Glutamatergic neuron (in vitro differentiated cells): ENCODE data around the gene PIP4K2B. TPM values are rescaled to one million over a fixed set of nuclear protein-coding genes. Genes with fewer than 3 reads are reported as not detected.

Experiments
- DNase-seq: peaks from one replicate; pipeline ENCODE4 v3.0.0; 2022
- H3K27ac Mint-ChIP-seq: one replicate; pipeline ENCODE4 v1.8.0; 2020; ENCODE audit warnings: mild to moderate bottlenecking, mixed read lengths, inconsistent platforms; ENCODE audit not compliant: unreplicated experiment
- H3K27me3 Mint-ChIP-seq: one replicate; pipeline ENCODE4 v1.8.0; 2020; ENCODE audit warnings: mild to moderate bottlenecking, moderate library complexity, mixed read lengths, inconsistent platforms; ENCODE audit not compliant: unreplicated experiment
- H3K36me3 Mint-ChIP-seq: one replicate; pipeline ENCODE4 v1.8.0; 2020; ENCODE audit warnings: mild to moderate bottlenecking, mixed read lengths, inconsistent platforms; ENCODE audit not compliant: unreplicated experiment
- H3K4me1 Mint-ChIP-seq: one replicate; pipeline ENCODE4 v1.8.0; 2020; ENCODE audit warnings: mild to moderate bottlenecking, low read depth, mixed read lengths, inconsistent platforms; ENCODE audit not compliant: unreplicated experiment
- H3K4me3 Mint-ChIP-seq: one replicate; pipeline ENCODE4 v1.8.0; 2020; ENCODE audit warnings: mild to moderate bottlenecking, mixed read lengths, inconsistent platforms; ENCODE audit not compliant: unreplicated experiment
- H3K9me3 Mint-ChIP-seq: one replicate; pipeline ENCODE4 v1.8.0; 2020; ENCODE audit warnings: mild to moderate bottlenecking, moderate library complexity, mixed read lengths, inconsistent platforms; ENCODE audit not compliant: unreplicated experiment
- total RNA-seq: library from RNA; stranded (reverse); fragmentation: NEBNext Ultra II Directional; extraction: Animal tissue kit (Norgen Biotek cat#: 25700); gene quantifications from one replicate; pipeline ENCODE4 v1.2.1, GENCODE V29; 2021; ENCODE audit not compliant: unreplicated experiment
- TF ChIP-seq, protein P1 (sequence below): fragments of 200-600 bp; sonication (generic); IDR thresholded peaks from one replicate; pipeline ENCODE4 v1.5.0; 2021; ENCODE audit not compliant: partially characterized antibody, unreplicated experiment

PIP4K2B gene
- total RNA-seq, 1 donor from 2014 or later = 66.4 TPM

DNA sequence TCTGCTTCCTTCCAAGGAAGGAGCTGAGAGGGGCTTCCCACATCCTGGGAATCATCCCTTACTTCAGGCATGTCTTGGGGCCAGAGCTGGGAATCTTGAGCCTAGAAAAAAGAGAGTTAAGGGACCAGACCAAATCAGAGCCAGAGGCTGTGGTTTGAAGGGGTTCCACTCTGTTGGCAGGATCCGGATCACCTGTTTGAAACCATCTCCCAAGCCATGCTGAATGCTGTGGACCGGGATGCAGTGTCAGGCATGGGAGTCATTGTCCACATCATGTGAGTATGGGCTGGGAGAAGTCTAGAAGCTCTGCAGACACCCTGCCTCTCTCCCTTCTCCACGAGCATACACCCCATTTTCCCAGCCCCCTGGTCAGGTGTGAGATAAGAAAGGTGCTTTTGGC is 37.1 kb downstream of the PIP4K2B start:
- H3K36me3 Mint-ChIP-seq = no peaks in the 10 kb centered on the region
- H3K27me3 Mint-ChIP-seq = peaks cover 2% of the 10 kb centered on the region
- H3K4me3 Mint-ChIP-seq = no peak overlapping the region
- DNase-seq = no peak
- TF ChIP-seq, protein P1, sequence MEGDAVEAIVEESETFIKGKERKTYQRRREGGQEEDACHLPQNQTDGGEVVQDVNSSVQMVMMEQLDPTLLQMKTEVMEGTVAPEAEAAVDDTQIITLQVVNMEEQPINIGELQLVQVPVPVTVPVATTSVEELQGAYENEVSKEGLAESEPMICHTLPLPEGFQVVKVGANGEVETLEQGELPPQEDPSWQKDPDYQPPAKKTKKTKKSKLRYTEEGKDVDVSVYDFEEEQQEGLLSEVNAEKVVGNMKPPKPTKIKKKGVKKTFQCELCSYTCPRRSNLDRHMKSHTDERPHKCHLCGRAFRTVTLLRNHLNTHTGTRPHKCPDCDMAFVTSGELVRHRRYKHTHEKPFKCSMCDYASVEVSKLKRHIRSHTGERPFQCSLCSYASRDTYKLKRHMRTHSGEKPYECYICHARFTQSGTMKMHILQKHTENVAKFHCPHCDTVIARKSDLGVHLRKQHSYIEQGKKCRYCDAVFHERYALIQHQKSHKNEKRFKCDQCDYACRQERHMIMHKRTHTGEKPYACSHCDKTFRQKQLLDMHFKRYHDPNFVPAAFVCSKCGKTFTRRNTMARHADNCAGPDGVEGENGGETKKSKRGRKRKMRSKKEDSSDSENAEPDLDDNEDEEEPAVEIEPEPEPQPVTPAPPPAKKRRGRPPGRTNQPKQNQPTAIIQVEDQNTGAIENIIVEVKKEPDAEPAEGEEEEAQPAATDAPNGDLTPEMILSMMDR = no peak
- H3K9me3 Mint-ChIP-seq = peaks cover 2% of the 10 kb centered on the region
- no peaks in the 10 kb centered on the region for H3K4me1 Mint-ChIP-seq
- H3K27ac Mint-ChIP-seq = no peak overlapping the region

DNA sequence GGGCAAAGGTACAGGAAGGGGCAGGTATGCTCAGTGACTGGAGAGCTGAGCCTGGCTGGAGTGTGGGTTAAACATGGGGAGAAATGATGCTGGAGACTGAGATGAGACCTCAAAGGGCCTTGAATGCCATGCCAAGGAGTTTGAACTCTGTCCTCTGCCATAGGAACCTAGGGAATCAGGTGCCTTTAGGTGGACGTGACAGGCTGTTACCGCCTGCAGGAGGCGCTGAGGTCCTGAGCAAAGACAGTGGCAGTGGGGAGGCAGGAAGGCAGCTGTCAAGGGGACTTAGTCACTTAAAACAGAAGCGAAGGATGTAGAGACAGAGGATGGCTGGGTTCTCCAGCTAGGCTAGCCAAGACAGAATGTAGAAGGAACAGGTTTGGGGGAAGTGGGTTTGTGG is 37.7 kb downstream of the PIP4K2B start:
- peaks cover 2% of the 10 kb centered on the region for H3K27me3 Mint-ChIP-seq
- H3K9me3 Mint-ChIP-seq = peaks cover 2% of the 10 kb centered on the region
- H3K4me3 Mint-ChIP-seq = no peak overlapping the region
- TF ChIP-seq, protein P1 = peak; percentile 46
- H3K36me3 Mint-ChIP-seq = no peaks in the 10 kb centered on the region
- no peaks in the 10 kb centered on the region for H3K4me1 Mint-ChIP-seq
- H3K27ac Mint-ChIP-seq = peak overlapping the region; percentile 36
- peak; percentile 73 for DNase-seq

DNA sequence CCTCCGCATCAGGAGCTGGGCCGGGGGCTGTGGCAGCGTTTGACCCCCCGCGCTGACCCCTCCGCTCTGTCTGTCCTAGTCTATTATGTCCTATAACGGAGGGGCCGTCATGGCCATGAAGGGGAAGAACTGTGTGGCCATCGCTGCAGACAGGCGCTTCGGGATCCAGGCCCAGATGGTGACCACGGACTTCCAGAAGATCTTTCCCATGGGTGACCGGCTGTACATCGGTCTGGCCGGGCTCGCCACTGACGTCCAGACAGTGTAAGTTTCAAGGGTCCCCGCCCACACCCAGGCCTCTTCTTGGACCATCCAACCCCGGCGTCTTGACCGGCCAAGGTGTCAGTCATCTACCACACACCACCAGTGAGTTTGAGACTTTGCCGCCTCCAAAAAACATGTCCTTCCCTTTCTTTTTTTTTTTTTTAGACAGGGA is 46.3 kb downstream of the PIP4K2B start:
- DNase-seq = no peak
- peaks cover 10% of the 10 kb centered on the region for H3K36me3 Mint-ChIP-seq
- H3K27me3 Mint-ChIP-seq = peaks cover 22% of the 10 kb centered on the region
- TF ChIP-seq, protein P1 = no peak
- peak overlapping the region; percentile 38 for H3K27ac Mint-ChIP-seq
- H3K9me3 Mint-ChIP-seq = peaks cover 24% of the 10 kb centered on the region
- H3K4me3 Mint-ChIP-seq = peak overlapping the region; percentile 100
- H3K4me1 Mint-ChIP-seq = peaks cover 9% of the 10 kb centered on the region

DNA sequence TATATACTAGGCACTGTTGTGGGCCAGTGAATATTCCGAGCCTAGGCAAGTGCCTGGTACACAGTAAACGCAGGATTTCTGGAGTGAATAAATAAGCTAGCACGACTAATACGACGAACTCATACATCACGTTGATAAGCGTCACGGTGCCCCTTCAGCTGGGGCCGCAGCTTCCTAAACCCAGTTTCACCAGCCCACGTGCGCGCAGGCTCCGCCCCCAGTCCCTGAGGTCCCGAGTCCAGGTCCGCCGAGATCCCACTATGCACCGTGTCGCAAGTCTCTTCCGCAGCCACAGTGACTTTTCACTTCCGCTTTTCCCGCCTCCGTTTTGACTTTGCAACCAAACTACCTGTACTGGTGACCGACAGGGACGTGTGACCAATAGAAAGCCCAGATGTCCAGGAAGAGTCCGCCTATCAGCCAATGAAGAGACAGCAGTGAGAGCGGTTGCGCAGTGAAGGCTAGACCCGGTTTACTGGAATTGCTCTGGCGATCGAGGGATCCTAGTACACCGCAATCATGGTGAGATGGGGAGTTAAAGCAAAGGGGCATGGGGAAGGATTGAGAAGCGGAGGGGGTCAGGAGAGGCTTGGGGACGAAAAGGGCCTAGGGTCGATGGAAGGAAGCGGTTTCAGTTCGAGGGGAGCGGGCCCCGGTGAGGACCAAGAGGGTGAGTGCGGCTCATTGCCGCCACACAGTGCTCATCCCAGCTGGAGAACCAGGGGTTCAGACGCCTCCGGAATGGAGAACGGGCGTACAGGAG is 46.9 kb downstream of the PIP4K2B start, which contains the start of gene PSMB3:
Gene PSMB3 (plus strand): TSS at position 434 of the 763 bp plus-strand sequence. CDS start 86 bp downstream, at position 520.
- DNase-seq = peak; percentile 89
- Mint-ChIP-seq H3K9me3 (peaks cover 24% of the 10 kb centered on the region), H3K4me3 (peak within 1 kb of the TSS; percentile 100), H3K27me3 (peaks cover 24% of the 10 kb centered on the region), H3K4me1 (peaks cover 9% of the 10 kb centered on the region), H3K27ac (peak within 1 kb of the TSS; percentile 87), H3K36me3 (peaks cover 10% of the 10 kb centered on the region)
- TF ChIP-seq, protein P1 = no peak

DNA sequence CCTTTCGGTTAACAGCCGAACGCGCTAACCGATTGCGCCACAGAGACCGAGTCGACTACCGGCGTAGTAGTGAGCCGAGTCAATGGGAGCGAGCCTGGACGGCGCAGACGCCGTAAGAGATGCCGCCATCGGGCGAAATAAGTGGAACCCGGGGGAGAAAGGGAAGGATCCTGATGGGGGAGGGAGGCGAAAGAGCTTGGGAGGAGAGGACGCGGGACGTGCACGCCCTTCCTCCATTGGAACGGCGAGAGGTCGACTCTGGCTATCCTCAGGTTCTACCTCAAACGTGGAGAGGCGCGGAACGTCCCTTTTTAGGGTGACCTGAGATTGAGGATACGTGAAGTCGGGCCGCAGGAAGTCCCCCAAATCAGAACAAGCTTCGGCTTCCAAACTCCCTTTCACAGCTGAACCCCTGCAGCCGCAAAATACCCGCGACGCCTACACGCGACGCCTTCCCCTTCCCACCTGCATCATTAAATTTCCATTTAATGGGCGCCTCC is 47.5 kb downstream of the PIP4K2B start:
- peaks cover 24% of the 10 kb centered on the region for H3K9me3 Mint-ChIP-seq
- H3K27me3 Mint-ChIP-seq = peaks cover 24% of the 10 kb centered on the region
- TF ChIP-seq, protein P1 = no peak
- peak; percentile 89 for DNase-seq
- H3K36me3 Mint-ChIP-seq = peaks cover 10% of the 10 kb centered on the region
- peaks cover 9% of the 10 kb centered on the region for H3K4me1 Mint-ChIP-seq
- H3K4me3 Mint-ChIP-seq = peak overlapping the region; percentile 100
- peak overlapping the region; percentile 87 for H3K27ac Mint-ChIP-seq
